H1 (cell line): ENCODE measurements around the gene CPA4. TPM values are rescaled to one million over a fixed set of nuclear protein-coding genes. Genes with fewer than 3 reads are reported as not detected.

Experiments
- CTCF ChIA-PET: fragments of 300-600 bp; sonication (Branson Sonifier 250); formaldehyde crosslinking; loops from one replicate; lab custom pipeline; 2021; ENCODE audit not compliant: partially characterized antibody; lab: Charles Lee
- POLR2A ChIA-PET: fragments of 300-600 bp; sonication (Branson Sonifier 250); formaldehyde crosslinking; loops from one replicate; lab custom pipeline; 2021; ENCODE audit warnings: inconsistent platforms; ENCODE audit not compliant: partially characterized antibody; lab: Charles Lee
- DNase-seq, 2 experiments: peaks; one replicate each; pipeline versions ENCODE4 v3.0.0 to v3.0.0-alpha.2; 2010 to 2022; ENCODE audit warnings: low spot score in 2 of 2, low read depth in 1 of 2, mixed read lengths in 1 of 2
- FAIRE-seq: peaks from 2 replicates; lab custom pipeline; 2011; peaks lifted over from hg19 to GRCh38; lab: Jason Lieb, UNC
- H2AFZ ChIP-seq: 2 replicates; pipeline ENCODE4 v1.8.1; 2012; ENCODE audit warnings: low read length, inconsistent platforms
- H2AK5ac ChIP-seq: 2 replicates; pipeline ENCODE4 v1.6.1; 2013; ENCODE audit warnings: low read depth, low read length
- H2BK120ac ChIP-seq: replicated peaks from 2 replicates; pipeline ENCODE3; 2013; ENCODE audit warnings: low read depth, low read length, inconsistent platforms
- H2BK12ac ChIP-seq: 2 replicates; pipeline ENCODE4 v1.6.1; 2013; ENCODE audit warnings: low read depth, low read length
- H2BK15ac ChIP-seq: 2 replicates; pipeline ENCODE4 v1.6.1; 2013; ENCODE audit warnings: low read length
- H2BK20ac ChIP-seq: 2 replicates; pipeline ENCODE4 v1.6.1; 2013; ENCODE audit warnings: low read length
- H2BK5ac ChIP-seq: 2 replicates; pipeline ENCODE4 v1.6.1; 2013; ENCODE audit warnings: low read depth, low read length
- H3K14ac ChIP-seq: 2 replicates; pipeline ENCODE4 v1.6.1; 2013; ENCODE audit warnings: inconsistent platforms; ENCODE audit not compliant: insufficient read length
- H3K18ac ChIP-seq: 2 replicates; pipeline ENCODE4 v1.6.1; 2013; ENCODE audit warnings: low read length; ENCODE audit errors: extremely low read depth
- H3K23ac ChIP-seq: 2 replicates; pipeline ENCODE4 v1.6.1; 2013; ENCODE audit warnings: inconsistent platforms; ENCODE audit not compliant: insufficient read length
- H3K23me2 ChIP-seq: 2 replicates; pipeline ENCODE4 v1.6.1; 2013; ENCODE audit warnings: low read depth, low read length
- H3K27ac ChIP-seq: 2 replicates; pipeline ENCODE4 v1.6.1; 2011; ENCODE audit warnings: low read depth, low read length, inconsistent platforms
- H3K27me3 ChIP-seq, 4 experiments: replicated peaks in 1 of 4; 1 replicate in 1 of 4; 2 replicates in 3 of 4; pipeline versions ENCODE4 v1.6.1 to v1.8.1; 2011 to 2013; ENCODE audit warnings: low read length in 3 of 4, mild to moderate bottlenecking in 3 of 4, inconsistent platforms in 2 of 4, mixed read lengths in 2 of 4, moderate library complexity in 1 of 4; ENCODE audit not compliant: control insufficient read depth in 3 of 4, insufficient read depth in 3 of 4; ENCODE audit errors: extremely low read depth in 1 of 4
- H3K36me3 ChIP-seq, 4 experiments: 2 replicates each; pipeline versions ENCODE4 v1.6.1 to v1.8.1; 2011 to 2013; ENCODE audit warnings: mild to moderate bottlenecking in 4 of 4, low read length in 3 of 4, moderate library complexity in 2 of 4, control low read depth in 1 of 4, inconsistent platforms in 1 of 4; ENCODE audit not compliant: insufficient read depth in 4 of 4, control insufficient read depth in 2 of 4
- H3K4ac ChIP-seq: replicated peaks from 2 replicates; pipeline ENCODE3; 2013; ENCODE audit warnings: low read length, low read depth, mixed read lengths, inconsistent platforms; ENCODE audit not compliant: insufficient read length
- H3K4me1 ChIP-seq, 4 experiments: replicated peaks in 1 of 4; 1 replicate in 1 of 4; 2 replicates in 3 of 4; pipeline versions ENCODE4 v1.6.1 to v1.8.1; 2011 to 2013; ENCODE audit warnings: low read length in 3 of 4, inconsistent platforms in 2 of 4, mixed read lengths in 1 of 4; ENCODE audit not compliant: insufficient read depth in 4 of 4, control insufficient read depth in 3 of 4
- H3K4me2 ChIP-seq, 2 experiments: 2 replicates each; pipeline versions ENCODE4 v1.6.1 to v1.8.1; 2011 to 2013; ENCODE audit warnings: low read depth in 2 of 2, low read length in 2 of 2, control low read depth in 1 of 2, inconsistent platforms in 1 of 2, mild to moderate bottlenecking in 1 of 2; ENCODE audit not compliant: insufficient read depth in 1 of 2
- H3K4me3 ChIP-seq, 4 experiments: fragments of 200-600, 300-600 bp in 1 of 4; sonication (generic), shearing (Covaris generic), sonication (Bioruptor Twin) in 1 of 4; 2 replicates each; pipeline versions ENCODE4 v1.5.1 to v1.8.1; 2011 to 2016; ENCODE audit warnings: low read length in 4 of 4, low read depth in 3 of 4, control low read depth in 2 of 4, inconsistent platforms in 2 of 4, mild to moderate bottlenecking in 2 of 4, mixed read lengths in 1 of 4, moderate library complexity in 1 of 4; ENCODE audit not compliant: insufficient read depth in 2 of 4; ENCODE audit errors: extremely low read depth in 1 of 4
- H3K56ac ChIP-seq: replicated peaks from 2 replicates; pipeline ENCODE3; 2013; ENCODE audit warnings: low read depth, mild to moderate bottlenecking, mixed read lengths, low read length, inconsistent platforms; ENCODE audit not compliant: insufficient read length
- H3K79me1 ChIP-seq: 2 replicates; pipeline ENCODE4 v1.6.1; 2013; ENCODE audit warnings: low read depth, low read length, control low read depth
- H3K79me2 ChIP-seq, 2 experiments: 2 replicates each; pipeline versions ENCODE4 v1.6.1 to v1.8.1; 2012 to 2013; ENCODE audit warnings: low read length in 2 of 2, mild to moderate bottlenecking in 2 of 2, inconsistent platforms in 1 of 2; ENCODE audit not compliant: insufficient read depth in 2 of 2, control insufficient read depth in 1 of 2
- H3K9ac ChIP-seq, 4 experiments: replicated peaks in 1 of 4; 1 replicate in 1 of 4; 2 replicates in 3 of 4; pipeline versions ENCODE4 v1.6.1 to v1.8.1; 2011 to 2013; ENCODE audit warnings: low read depth in 3 of 4, low read length in 3 of 4, control low read depth in 2 of 4, mild to moderate bottlenecking in 2 of 4, moderate library complexity in 2 of 4, inconsistent platforms in 1 of 4; ENCODE audit errors: extremely low read depth in 1 of 4
- H3K9me3 ChIP-seq, 2 experiments: 2 replicates each; pipeline versions ENCODE4 v1.6.1 to v1.8.1; 2012 to 2013; ENCODE audit warnings: mild to moderate bottlenecking in 2 of 2, moderate library complexity in 2 of 2, control low read depth in 1 of 2, inconsistent platforms in 1 of 2, low read depth in 1 of 2, low read length in 1 of 2, mixed read lengths in 1 of 2; ENCODE audit not compliant: insufficient read depth in 2 of 2
- H4K20me1 ChIP-seq, 2 experiments: replicated peaks in 1 of 2; 2 replicates each; pipeline versions ENCODE3 to v1.8.1; 2011 to 2013; ENCODE audit warnings: inconsistent platforms in 2 of 2, low read length in 2 of 2, mild to moderate bottlenecking in 1 of 2; ENCODE audit not compliant: insufficient read depth in 2 of 2, control insufficient read depth in 1 of 2
- H4K5ac ChIP-seq: 2 replicates; pipeline ENCODE4 v1.6.1; 2013; ENCODE audit warnings: low read length, low read depth, mixed read lengths, inconsistent platforms; ENCODE audit not compliant: insufficient read length
- H4K8ac ChIP-seq: 2 replicates; pipeline ENCODE4 v1.8.0; 2013; ENCODE audit warnings: mild to moderate bottlenecking, moderate library complexity, low read length, inconsistent platforms; ENCODE audit not compliant: insufficient read depth; ENCODE audit errors: extremely low read depth
- H4K91ac ChIP-seq: replicated peaks from 2 replicates; pipeline ENCODE3; 2013; ENCODE audit warnings: low read length, mixed read lengths, inconsistent platforms; ENCODE audit not compliant: insufficient read length
- EP300 ChIP-seq, 2 experiments: IDR thresholded peaks; 1 replicate in 1 of 2; 2 replicates in 1 of 2; pipeline ENCODE4 v1.6.1; 2011 to 2012; ENCODE audit warnings: low read depth in 2 of 2, low read length in 2 of 2, mild to moderate bottlenecking in 2 of 2, borderline replicate concordance in 1 of 2, inconsistent platforms in 1 of 2, moderate library complexity in 1 of 2
- EZH2 ChIP-seq: fragments of 200-600 bp; sonication (generic); IDR thresholded peaks from 2 replicates; pipeline ENCODE4 v1.7.1; 2012; ENCODE audit warnings: low read depth, mild to moderate bottlenecking, moderate library complexity, low read length, inconsistent platforms; ENCODE audit not compliant: severe bottlenecking
- GABPA ChIP-seq: IDR thresholded peaks from 2 replicates; pipeline ENCODE4 v1.6.1; 2011; ENCODE audit warnings: mild to moderate bottlenecking, low read length, moderate library complexity, borderline replicate concordance; ENCODE audit not compliant: insufficient read depth
- RAD21 ChIP-seq, 2 experiments: IDR thresholded peaks in 1 of 2; conservative IDR thresholded peaks in 1 of 2; 2 replicates each; pipeline ENCODE4 v1.6.1; 2011; ENCODE audit warnings: low read depth in 2 of 2, low read length in 2 of 2, improper control_type of control experiment in 1 of 2, inconsistent platforms in 1 of 2, mild to moderate bottlenecking in 1 of 2, moderate library complexity in 1 of 2
- RNF2 ChIP-seq: fragments of 200-900, 300-1000 bp; sonication (generic); IDR thresholded peaks from 2 replicates; pipeline ENCODE4 v1.7.1; 2016; ENCODE audit warnings: borderline replicate concordance, low read depth, mild to moderate bottlenecking, antibody characterized with exemption, low read length; ENCODE audit not compliant: poor library complexity, severe bottlenecking; ENCODE audit errors: missing control alignments
- SIRT6 ChIP-seq: IDR thresholded peaks from one replicate; pipeline ENCODE4 v1.7.1; 2012; ENCODE audit warnings: low read length, inconsistent platforms
- SIX5 ChIP-seq: IDR thresholded peaks from 2 replicates; pipeline ENCODE4 v1.6.1; 2011; ENCODE audit warnings: mild to moderate bottlenecking, low read depth, low read length
- SUZ12 ChIP-seq: fragments of 200-600 bp; sonication (generic); IDR thresholded peaks from 2 replicates; pipeline ENCODE4 v1.6.1; 2012; ENCODE audit warnings: mild to moderate bottlenecking, inconsistent platforms, low read length, moderate library complexity, mixed read lengths
- TBP ChIP-seq: IDR thresholded peaks from 2 replicates; pipeline ENCODE4 v1.6.1; 2011; ENCODE audit warnings: low read depth, low read length, improper control_type of control experiment
- WGBS, 2 experiments: shearing (Covaris generic) in 1 of 2; methylation state at CpG; one replicate each; pipeline versions ENCODE4 v1.1.6 to v1.1.7; 2013 to 2015; ENCODE audit warnings: low lambda C conversion rate in 2 of 2, mixed read lengths in 2 of 2, inconsistent platforms in 1 of 2, low coverage in 1 of 2, missing lambda C conversion rate in 1 of 2; ENCODE audit not compliant: insufficient replicate concordance in 2 of 2, insufficient coverage in 1 of 2, insufficient read length in 1 of 2; ENCODE audit errors: extremely low coverage in 1 of 2, missing lambda C conversion rate in 1 of 2; 5-methylcytosine and 5-hydroxymethylcytosine counted together
- polyA plus RNA-seq, 7 experiments: library from polyadenylated mRNA; depleted of rRNA in 3 of 7; stranded (reverse) in 5 of 7; unstranded in 2 of 7; fragments of >200 nt in 5 of 7; fragments of 200-250 nt in 2 of 7; gene quantifications; 1 replicate in 5 of 7; 2 replicates in 1 of 7; 4 replicates in 1 of 7; pipeline versions ENCODE4 v1.2.1 to v1.2.3, GENCODE V29; 2011 to 2013; ENCODE audit warnings: missing spikeins in 2 of 7, mixed read lengths in 2 of 7
- total RNA-seq: library from RNA; stranded (reverse); fragmentation: NEBNext Ultra II Directional; extraction: Animal tissue kit (Norgen Biotek cat#: 25700); gene quantifications from 2 replicates; pipeline ENCODE4 v1.2.1, GENCODE V29; 2021
- TF ChIP-seq, protein P1 (sequence below): IDR thresholded peaks from 2 replicates; pipeline ENCODE4 v1.6.1; 2011; ENCODE audit warnings: low read length, improper control_type of control experiment
- TF ChIP-seq, protein P2 (sequence below): IDR thresholded peaks from 2 replicates; pipeline ENCODE4 v1.6.1; 2011; ENCODE audit warnings: low read depth, mild to moderate bottlenecking, low read length; ENCODE audit not compliant: insufficient read depth

Gene CPA4
- total and polyA plus RNA-seq, 2 of the 8 experiments (the other 6 are each of a cell fraction or from before 2014, with no cell fraction given): 0.03 TPM; not detected in 1

GRCh38 chr7:130329681-130330080 is 36.7 kb downstream of the CPA4 start:
- H2AFZ ChIP-seq: no peak overlapping the region
- FAIRE-seq (no peak), DNase-seq (no peak)
- no peak overlapping the region for H4K5ac ChIP-seq
- H3K79me2 ChIP-seq: no peaks in the 10 kb centered on the region
- no peak overlapping the region for H3K18ac ChIP-seq
- no peaks in the 10 kb centered on the region for H3K79me1 ChIP-seq
- no peak overlapping the region for H4K8ac ChIP-seq
- H3K27me3 ChIP-seq: no peaks in the 10 kb centered on the region
- H3K23ac ChIP-seq: no peak overlapping the region
- H3K9ac ChIP-seq: no peak overlapping the region
- H3K56ac ChIP-seq: no peak overlapping the region
- no peaks in the 10 kb centered on the region for H3K23me2 ChIP-seq
- H2BK12ac ChIP-seq: no peak overlapping the region
- no peak overlapping the region for H3K14ac ChIP-seq
- H3K27ac ChIP-seq: no peak overlapping the region
- no peaks in the 10 kb centered on the region for H3K36me3 ChIP-seq
- ChIA-PET POLR2A (no interaction called here), CTCF (interaction anchor here (0.7 to 1.2 kb wide), 3 partner anchors 10 to 52 kb away, joined by 3 to 4 read pairs (median 3); partner anchors contain the start of gene CPA4)
- H2BK5ac ChIP-seq: no peak overlapping the region
- no peak overlapping the region for H2BK15ac ChIP-seq
- H3K4me3 ChIP-seq: no peak overlapping the region
- H2BK20ac ChIP-seq: no peak overlapping the region
- H3K4me2 ChIP-seq: no peak overlapping the region
- no peak overlapping the region for H2AK5ac ChIP-seq
- no peak overlapping the region for H4K91ac ChIP-seq
- 90% methylated on average over 3 of the region's 3 CpGs; no CpG with 5 or more reads in 1 of the 2 experiments for WGBS, 2 experiments
- no peak overlapping the region for H2BK120ac ChIP-seq
- H3K9me3 ChIP-seq: no peaks in the 10 kb centered on the region
- H4K20me1 ChIP-seq: no peaks in the 10 kb centered on the region
- H3K4me1 ChIP-seq: peaks cover 0 to 2% (median 0%) of the 10 kb centered on the region in 4 experiments; a peak in 1 of 7 replicates
- no peak overlapping the region for H3K4ac ChIP-seq
- TF ChIP-seq SIRT6: no peak
- TF ChIP-seq, protein P1, sequence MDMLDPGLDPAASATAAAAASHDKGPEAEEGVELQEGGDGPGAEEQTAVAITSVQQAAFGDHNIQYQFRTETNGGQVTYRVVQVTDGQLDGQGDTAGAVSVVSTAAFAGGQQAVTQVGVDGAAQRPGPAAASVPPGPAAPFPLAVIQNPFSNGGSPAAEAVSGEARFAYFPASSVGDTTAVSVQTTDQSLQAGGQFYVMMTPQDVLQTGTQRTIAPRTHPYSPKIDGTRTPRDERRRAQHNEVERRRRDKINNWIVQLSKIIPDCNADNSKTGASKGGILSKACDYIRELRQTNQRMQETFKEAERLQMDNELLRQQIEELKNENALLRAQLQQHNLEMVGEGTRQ: no peak
- no peak for TF ChIP-seq TBP
- TF ChIP-seq RNF2: no peak
- TF ChIP-seq RAD21 (IDR thresholded peaks at IDR 0.05 in 1 of 2, conservative IDR thresholded peaks at IDR 0.05 in 1 of 2; ENCODE audit: low read depth in 2 of 2, low read length in 2 of 2): no peak
- TF ChIP-seq, protein P2, sequence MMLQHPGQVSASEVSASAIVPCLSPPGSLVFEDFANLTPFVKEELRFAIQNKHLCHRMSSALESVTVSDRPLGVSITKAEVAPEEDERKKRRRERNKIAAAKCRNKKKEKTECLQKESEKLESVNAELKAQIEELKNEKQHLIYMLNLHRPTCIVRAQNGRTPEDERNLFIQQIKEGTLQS: no peak
- no peak for TF ChIP-seq SIX5
- no peak for TF ChIP-seq GABPA
- TF ChIP-seq SUZ12: no peak
- TF ChIP-seq EZH2: no peak
- no peak for TF ChIP-seq EP300 (IDR thresholded peaks at IDR 0.05; ENCODE audit: borderline replicate concordance in 1 of 2, low read depth in 2 of 2, low read length in 2 of 2)
